SW480 (cell line): ENCODE measurements around the gene NUFIP1.
"Not testable (repeated sequence)": the region's sequence is repeated elsewhere in the genome, so short reads cannot be mapped to it uniquely, and the experiment has no call there.

Experiments
- DNase-seq: peaks from one replicate; pipeline ENCODE4 v3.0.0-alpha.2; 2016; ENCODE audit warnings: low spot score

Gene NUFIP1

GRCh38 chr13:44989071-44989889 lies at the start of gene NUFIP1, which contains the start of gene GPALPP1:
Gene NUFIP1 (minus strand): TSS chr13:44989471. CDS start chr13:44989436, 35 bp downstream.
Gene GPALPP1 (plus strand): TSS chr13:44989538. CDS start chr13:44989655, 117 bp downstream.
- DNase-seq = peak; percentile 96

DNA sequence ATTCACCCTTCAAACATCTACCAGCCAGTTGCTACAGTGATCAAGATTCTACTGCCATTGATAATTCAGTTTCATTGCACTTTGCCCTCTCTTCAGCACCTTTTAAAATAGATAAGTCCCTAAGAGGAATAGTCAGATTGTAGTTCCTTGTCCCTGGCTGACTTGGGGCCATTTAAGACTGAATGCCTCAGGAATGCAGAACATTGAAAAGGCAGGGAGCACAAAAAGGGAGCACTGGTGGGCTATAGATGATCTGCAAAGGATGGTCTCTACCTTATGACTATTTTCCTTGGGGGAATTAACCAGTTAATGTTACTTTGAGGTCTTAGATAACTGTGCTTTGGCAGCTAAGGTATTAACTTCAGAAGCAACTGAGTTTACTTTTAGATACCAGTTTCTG lies 46.9 kb upstream of the NUFIP1 start:
- DNase-seq = no peak

DNA sequence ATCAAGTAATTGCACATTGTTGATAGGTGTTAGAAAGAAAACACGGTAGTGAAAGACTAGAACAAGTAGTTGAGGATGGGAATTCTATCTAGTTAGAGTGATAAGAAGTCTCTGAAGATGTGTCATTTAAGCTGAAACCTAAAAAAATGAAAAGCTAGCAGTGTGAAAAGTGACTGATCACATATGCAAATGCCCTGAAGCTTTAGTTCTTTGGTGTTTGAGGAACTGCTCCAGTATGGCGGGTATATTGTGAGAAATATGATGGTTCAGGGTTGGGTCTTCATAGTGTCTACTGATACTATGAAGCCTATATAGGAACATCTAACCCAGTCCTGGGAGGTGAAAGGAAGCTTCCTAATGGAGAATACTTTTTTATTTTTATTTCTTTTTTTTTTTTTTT lies 45.1 kb upstream of the NUFIP1 start:
- no peak for DNase-seq

DNA sequence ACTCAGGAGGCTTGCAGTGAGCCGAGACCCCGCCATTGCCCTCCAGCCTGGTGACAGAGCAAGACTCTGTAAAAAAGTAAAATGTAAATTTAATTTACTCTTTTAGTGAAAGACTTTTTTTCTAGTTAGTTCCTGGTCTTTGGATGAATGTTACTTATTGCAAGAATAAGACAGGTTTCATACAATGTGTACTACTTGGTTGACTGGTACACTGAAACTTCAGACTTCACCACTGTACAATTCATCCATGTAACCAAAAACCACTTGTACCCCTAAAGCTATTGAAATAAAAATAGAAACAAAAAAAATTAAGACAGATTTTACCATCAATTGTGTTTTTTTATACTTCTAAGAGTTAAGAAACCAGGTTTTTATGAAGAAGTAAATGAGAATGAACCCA lies 35.6 kb upstream of the NUFIP1 start:
- no peak for DNase-seq

DNA sequence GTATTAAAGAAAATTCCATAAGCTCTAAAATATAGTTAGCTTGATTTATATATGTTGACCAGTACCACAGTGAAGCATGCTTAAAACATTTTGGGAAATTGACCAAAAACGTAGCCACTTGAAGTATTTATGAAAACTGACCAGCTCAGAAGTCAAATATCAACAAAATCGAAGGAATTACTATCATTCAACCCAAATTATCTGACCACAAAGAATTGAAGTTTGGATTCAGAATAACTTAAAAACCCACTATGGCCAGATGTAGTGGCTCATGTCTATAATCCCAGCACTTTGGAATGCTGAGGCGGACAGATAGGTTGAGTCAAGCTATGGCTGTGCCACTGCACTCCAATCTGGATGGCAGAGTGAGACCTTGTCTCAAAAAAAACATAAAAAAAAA lies 32.0 kb upstream of the NUFIP1 start:
- DNase-seq = no peak

- DNase-seq = not testable (repeated sequence)
Measured at GRCh38 chr13:45019981-45020380, 30.7 kb upstream of the NUFIP1 start.

- no peak for DNase-seq
Measured at GRCh38 chr13:45016792-45017425, 27.6 kb upstream of the NUFIP1 start.

DNA sequence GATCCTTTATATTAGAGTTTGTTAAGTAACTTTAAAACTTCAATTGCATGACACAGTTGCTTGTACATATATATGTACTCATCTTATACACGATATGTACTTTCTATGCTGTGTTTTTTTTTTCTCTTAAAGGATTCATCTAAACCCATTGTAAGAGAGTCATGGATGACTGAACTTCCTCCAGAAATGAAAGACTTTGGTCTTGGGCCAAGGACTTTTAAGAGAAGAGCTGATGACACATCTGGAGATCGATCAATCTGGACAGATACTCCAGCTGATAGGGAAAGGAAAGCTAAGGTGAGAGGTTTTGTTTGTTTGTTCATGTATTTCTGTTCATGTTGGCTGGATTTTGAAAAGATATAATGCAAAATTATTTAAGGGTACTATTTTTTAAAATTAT lies 26.0 kb upstream of the NUFIP1 start:
- no peak for DNase-seq

DNA sequence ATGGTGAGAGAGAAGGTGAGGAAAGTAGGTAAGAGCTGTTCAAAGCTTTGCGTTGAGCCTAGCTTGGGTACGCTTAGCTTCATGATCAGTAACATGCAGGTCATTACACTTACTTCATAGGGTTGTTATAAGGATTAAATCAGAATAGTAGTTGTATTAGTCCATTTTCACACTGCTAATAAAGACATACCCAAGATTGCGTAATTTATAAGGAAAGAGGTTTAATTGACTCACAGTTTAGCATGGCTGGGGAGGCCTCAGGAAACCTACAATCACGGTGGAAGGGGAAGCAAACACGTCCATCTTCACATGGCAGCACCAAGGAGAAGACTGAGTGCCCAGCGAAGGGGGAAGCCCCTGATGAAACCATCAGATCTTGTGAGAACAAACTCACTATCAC lies 21.9 kb upstream of the NUFIP1 start:
- no peak for DNase-seq

GRCh38 chr13:45007823-45008222 lies 18.6 kb upstream of the NUFIP1 start:
- no peak for DNase-seq

DNA sequence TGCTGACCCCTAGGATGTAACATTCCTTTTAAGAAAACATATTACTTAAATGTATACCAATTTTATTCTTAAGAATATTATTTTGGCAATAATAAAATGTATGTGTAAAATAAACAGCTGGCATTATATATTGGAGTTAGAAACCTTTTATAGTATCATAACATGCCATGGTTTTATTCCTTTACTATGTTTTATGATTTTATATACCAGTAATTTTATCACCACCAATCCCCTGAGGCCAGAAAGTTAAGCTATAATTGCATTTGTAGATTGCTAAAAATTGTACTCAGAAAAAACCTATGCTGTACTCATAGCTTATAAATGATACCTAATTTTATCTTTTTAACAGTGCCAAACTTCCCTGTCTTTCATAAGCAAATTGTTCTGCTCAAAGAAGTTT lies 18.0 kb upstream of the NUFIP1 start:
- no peak for DNase-seq

- DNase-seq = no peak
Measured at GRCh38 chr13:45004096-45004495, 14.8 kb upstream of the NUFIP1 start.

GRCh38 chr13:45003417-45003816 lies 14.1 kb upstream of the NUFIP1 start:
- DNase-seq = no peak

- DNase-seq = peak; percentile 8
Measured at GRCh38 chr13:44989941-44990340, 670 bp upstream of the NUFIP1 start.

- no peak for DNase-seq
Measured at GRCh38 chr13:44978328-44978727, 10.9 kb downstream of the NUFIP1 start.

DNA sequence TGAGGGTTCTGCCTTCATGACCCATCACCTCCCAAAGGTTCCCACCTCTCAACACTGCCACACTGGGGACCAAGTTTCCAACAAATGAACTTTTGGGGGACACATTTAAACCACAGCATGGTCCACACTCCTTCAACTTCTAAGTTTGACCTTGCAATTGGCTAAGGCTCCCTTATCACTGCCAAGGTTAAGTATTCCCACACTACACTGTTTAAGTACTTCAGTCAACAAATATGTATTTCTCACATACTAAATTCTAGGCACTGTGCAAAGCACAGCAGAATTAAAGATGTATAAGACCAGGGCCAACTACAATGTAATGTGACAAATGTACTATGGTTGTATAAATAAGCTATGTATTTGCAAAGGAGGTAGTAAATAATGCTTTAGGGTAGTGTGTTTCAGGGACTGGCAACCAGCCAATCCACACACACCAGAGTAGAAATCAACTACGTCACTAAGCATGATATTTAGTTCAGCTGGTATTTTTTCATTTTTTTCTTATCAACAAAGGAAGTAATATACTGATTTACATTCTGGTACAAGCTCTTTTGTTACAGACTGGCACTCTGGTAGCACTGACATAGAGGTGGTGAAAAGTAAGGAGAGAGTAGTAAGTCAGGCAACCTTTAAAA lies 12.2 kb downstream of the NUFIP1 start:
- DNase-seq = no peak

GRCh38 chr13:44976196-44976595 lies 13.1 kb downstream of the NUFIP1 start:
- no peak for DNase-seq

- no peak for DNase-seq
Measured at GRCh38 chr13:44974056-44974793, 15.0 kb downstream of the NUFIP1 start.

DNA sequence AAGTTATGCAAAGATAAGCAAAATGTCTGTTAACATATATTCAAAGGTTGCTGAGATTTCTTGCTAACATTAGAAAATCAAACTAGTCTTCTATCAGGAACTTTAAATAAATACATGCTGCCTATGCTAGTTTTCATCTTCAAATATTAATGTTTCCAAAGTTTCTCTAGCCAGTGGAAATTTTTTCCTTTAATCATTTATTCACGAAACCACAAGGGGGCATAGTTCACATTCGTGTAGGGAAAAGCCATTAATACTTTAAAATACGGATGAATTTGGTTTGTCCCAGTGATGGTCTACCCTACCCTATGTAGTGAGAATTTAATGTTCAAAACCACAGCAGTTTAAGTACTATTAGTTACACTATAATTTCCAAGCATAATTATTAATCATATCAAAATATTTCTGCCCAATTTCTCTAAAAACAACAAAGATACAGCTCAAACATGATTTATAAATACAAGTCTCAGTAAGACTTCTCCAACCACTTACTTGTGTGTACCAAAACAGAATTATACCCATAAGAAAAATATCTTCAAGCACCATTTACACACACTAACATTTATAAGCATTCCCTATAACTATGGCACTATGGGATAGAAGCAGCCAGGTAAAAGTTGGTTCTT lies 16.2 kb downstream of the NUFIP1 start:
- DNase-seq = peak; percentile 23

- no peak for DNase-seq
Measured at GRCh38 chr13:44971656-44972595, 17.3 kb downstream of the NUFIP1 start.
